ENCODE measurements around the gene LMBR1. TPM values are rescaled to one million over a fixed set of nuclear protein-coding genes. Genes with fewer than 3 reads are reported as not detected.

Gene LMBR1
- polyA plus RNA-seq, 1 donor from 2014 or later, result 68.9 TPM

DNA sequence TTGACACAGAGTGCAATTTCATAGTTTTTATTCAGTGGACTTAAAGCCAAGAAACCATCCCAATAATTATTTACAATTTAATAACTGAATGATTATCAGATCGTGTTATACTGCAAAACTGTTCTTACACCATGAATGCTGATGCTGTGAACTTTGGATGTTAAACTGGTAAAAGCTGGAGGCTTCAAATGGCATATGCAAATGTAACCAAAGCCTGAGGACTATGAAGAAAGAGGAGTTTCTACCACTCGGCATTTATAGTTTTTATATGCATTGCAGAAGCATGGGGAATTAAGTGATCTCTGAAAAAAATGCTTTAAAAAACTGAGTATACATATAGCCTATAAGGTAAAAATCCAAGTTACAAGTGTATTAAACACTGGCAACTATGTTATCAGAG lies 210.1 kb downstream of the LMBR1 start:
- Histone ChIP-seq H4K20me1 (ENCODE audit: insufficient read depth) (no peaks in the 10 kb centered on the region), H3K27ac (ENCODE audit: low read length) (no peak overlapping the region)

GRCh38 chr7:156680281-156680680 lies 212.7 kb downstream of the LMBR1 start:
- Histone ChIP-seq H3K79me2 (replicated peaks; ENCODE audit: insufficient read depth, low read length) (no peaks in the 10 kb centered on the region), H3K4me3 (ENCODE audit: low read length) (no peak overlapping the region), H3K9me2 (ENCODE audit: insufficient read depth, low read length) (no peaks in the 10 kb centered on the region), H4K20me1 (ENCODE audit: insufficient read depth) (no peaks in the 10 kb centered on the region), H2AFZ (ENCODE audit: low read depth, low read length) (no peak overlapping the region), H3K27ac (ENCODE audit: low read length) (no peak overlapping the region), H3K27me3 (ENCODE audit: insufficient read depth, low read depth, low read length) (no peaks in the 10 kb centered on the region), H3F3A (ENCODE audit: insufficient read depth, low read length, poor library complexity, severe bottlenecking) (no peaks in the 10 kb centered on the region), H3K4me2 (ENCODE audit: low read length) (no peak overlapping the region), H3K9me3 (ENCODE audit: low read length) (no peaks in the 10 kb centered on the region), H3K9ac (ENCODE audit: low read length) (no peak overlapping the region), H3K36me3 (ENCODE audit: insufficient read depth, low read length) (peaks cover 11% of the 10 kb centered on the region)
- TF ChIP-seq SMC3 (conservative IDR thresholded peaks at IDR 0.05; ENCODE audit: poor library complexity), result no peak
- TF ChIP-seq TAF1 (IDR thresholded peaks at IDR 0.05; ENCODE audit: low read depth), result no peak
- no peak for TF ChIP-seq MXI1 (conservative IDR thresholded peaks at IDR 0.05; ENCODE audit: poor library complexity, severe bottlenecking)
- TF ChIP-seq POLR2AphosphoS5 (IDR thresholded peaks at IDR 0.05), result no peak
- TF ChIP-seq REST (IDR thresholded peaks at IDR 0.05; ENCODE audit: borderline replicate concordance), result no peak
- no peak for TF ChIP-seq EP300 (conservative IDR thresholded peaks at IDR 0.05; ENCODE audit: poor library complexity, severe bottlenecking)
- TF ChIP-seq, protein P1, sequence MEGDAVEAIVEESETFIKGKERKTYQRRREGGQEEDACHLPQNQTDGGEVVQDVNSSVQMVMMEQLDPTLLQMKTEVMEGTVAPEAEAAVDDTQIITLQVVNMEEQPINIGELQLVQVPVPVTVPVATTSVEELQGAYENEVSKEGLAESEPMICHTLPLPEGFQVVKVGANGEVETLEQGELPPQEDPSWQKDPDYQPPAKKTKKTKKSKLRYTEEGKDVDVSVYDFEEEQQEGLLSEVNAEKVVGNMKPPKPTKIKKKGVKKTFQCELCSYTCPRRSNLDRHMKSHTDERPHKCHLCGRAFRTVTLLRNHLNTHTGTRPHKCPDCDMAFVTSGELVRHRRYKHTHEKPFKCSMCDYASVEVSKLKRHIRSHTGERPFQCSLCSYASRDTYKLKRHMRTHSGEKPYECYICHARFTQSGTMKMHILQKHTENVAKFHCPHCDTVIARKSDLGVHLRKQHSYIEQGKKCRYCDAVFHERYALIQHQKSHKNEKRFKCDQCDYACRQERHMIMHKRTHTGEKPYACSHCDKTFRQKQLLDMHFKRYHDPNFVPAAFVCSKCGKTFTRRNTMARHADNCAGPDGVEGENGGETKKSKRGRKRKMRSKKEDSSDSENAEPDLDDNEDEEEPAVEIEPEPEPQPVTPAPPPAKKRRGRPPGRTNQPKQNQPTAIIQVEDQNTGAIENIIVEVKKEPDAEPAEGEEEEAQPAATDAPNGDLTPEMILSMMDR (IDR thresholded peaks at IDR 0.05; ENCODE audit: poor library complexity, severe bottlenecking), result no peak
- TF ChIP-seq RAD21 (conservative IDR thresholded peaks at IDR 0.05), result no peak

More for the DNA sequence above, 210.1 kb downstream of the LMBR1 start:
- H3K9ac ChIP-seq (ENCODE audit: low read length), result no peak overlapping the region
- no peak overlapping the region for H2AFZ ChIP-seq (ENCODE audit: low read depth, low read length)
- TF ChIP-seq POLR2AphosphoS5 (IDR thresholded peaks at IDR 0.05) (no peak), REST (IDR thresholded peaks at IDR 0.05; ENCODE audit: borderline replicate concordance) (no peak), MXI1 (conservative IDR thresholded peaks at IDR 0.05; ENCODE audit: poor library complexity, severe bottlenecking) (no peak), EP300 (conservative IDR thresholded peaks at IDR 0.05; ENCODE audit: poor library complexity, severe bottlenecking) (no peak), TAF1 (IDR thresholded peaks at IDR 0.05; ENCODE audit: low read depth) (no peak), EZH2 (IDR thresholded peaks at IDR 0.05; ENCODE audit: borderline replicate concordance, insufficient read depth, low read length, poor library complexity, severe bottlenecking) (no peak), RAD21 (conservative IDR thresholded peaks at IDR 0.05) (no peak), SMC3 (conservative IDR thresholded peaks at IDR 0.05; ENCODE audit: poor library complexity) (no peak)
- TF ChIP-seq, protein P1 (IDR thresholded peaks at IDR 0.05; ENCODE audit: poor library complexity, severe bottlenecking), result no peak
- peaks cover 8% of the 10 kb centered on the region for H3K36me3 ChIP-seq (ENCODE audit: insufficient read depth, low read length)
- H3K9me3 ChIP-seq (ENCODE audit: low read length), result no peaks in the 10 kb centered on the region
- no peaks in the 10 kb centered on the region for H3K27me3 ChIP-seq (ENCODE audit: insufficient read depth, low read depth, low read length)
- no peaks in the 10 kb centered on the region for H3K79me2 ChIP-seq (replicated peaks; ENCODE audit: insufficient read depth, low read length)
- no peaks in the 10 kb centered on the region for H3K9me2 ChIP-seq (ENCODE audit: insufficient read depth, low read length)
- H3K4me3 ChIP-seq (ENCODE audit: low read length), result no peak overlapping the region
- H3K4me2 ChIP-seq (ENCODE audit: low read length), result no peak overlapping the region
- no peaks in the 10 kb centered on the region for H3F3A ChIP-seq (ENCODE audit: insufficient read depth, low read length, poor library complexity, severe bottlenecking)
